ENCODE results near the gene FBXO4.
"Not testable (repeated sequence)": the region's sequence is repeated elsewhere in the genome, so short reads cannot be mapped to it uniquely, and the experiment has no call there.

The FBXO4 gene

DNA sequence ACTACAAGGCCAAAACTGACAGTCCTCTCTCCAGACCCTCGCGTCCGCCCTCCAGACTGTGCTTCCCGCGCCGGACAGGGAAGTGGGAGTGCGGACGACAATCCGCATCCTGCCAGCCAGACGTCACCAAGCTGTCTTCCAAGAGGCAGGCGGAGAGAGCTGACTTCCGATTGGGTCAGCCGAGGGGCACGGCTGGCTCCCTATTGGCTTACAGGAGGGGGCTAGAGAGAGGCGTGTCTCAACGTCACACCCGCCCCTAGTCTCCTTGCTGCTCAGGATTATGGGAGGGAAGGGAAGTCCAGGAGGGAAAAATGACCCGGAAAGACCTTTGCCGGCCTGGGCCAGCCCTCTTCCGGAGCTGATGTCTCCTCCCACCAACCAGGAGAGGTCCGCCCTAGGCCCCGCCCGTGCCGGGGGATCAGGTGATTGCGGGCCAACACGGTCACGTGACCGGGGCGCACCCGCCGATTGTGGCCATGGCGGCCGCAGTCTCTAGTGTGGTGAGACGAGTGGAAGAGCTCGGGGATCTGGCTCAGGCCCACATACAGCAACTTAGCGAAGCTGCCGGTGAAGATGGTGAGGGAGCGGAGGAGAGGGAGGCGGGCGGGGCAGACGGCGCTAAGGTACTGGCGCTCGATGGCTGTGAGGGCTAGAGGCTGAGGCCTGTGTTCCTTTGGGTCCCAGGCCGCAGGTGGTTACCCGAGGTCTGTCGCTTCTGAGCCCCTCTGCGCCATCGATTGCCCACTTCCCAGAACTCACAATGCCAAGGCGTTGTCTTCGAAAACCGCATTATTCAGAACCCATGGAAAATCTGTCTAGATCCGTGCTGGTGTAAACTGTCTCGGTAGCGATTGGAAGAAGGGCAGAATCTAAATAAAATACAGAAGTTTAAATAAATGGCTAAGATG, 20.9 kb upstream of the FBXO4 start, which contains the start of gene RIMOC1:
Gene RIMOC1, plus strand, starts transcription at position 453 of the 908 bp plus-strand sequence. Its CDS starts 24 bp downstream, at position 477.
- H3K36me3 Mint-ChIP-seq = peaks cover 4% of the 10 kb centered on the region
- peak within 1 kb of the TSS; percentile 99 for H3K27ac Mint-ChIP-seq
- H3K4me1 Mint-ChIP-seq = peaks cover 46% of the 10 kb centered on the region
- H3K27me3 Mint-ChIP-seq = no peaks in the 10 kb centered on the region
- peak within 1 kb of the TSS; percentile 95 for H3K4me3 Mint-ChIP-seq
- no peaks in the 10 kb centered on the region for H3K9me3 Mint-ChIP-seq

DNA sequence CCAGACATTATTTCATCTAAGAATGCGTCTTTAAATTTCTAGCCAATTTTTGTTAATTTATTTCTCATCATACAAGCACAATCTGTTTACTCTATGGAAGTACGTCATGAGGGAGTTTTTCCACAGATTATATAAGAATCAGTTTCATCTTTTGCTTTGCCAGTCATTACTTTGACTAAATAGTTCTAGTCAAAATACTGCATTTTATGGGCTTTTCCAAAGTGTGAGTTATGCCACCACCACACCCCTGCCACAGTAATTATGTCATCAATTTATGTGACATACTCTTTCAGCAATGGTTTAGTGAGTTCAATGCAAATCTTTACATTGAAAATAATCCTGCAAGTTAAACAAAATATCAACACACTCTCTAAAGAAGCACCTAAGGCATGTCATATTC, 18.9 kb upstream of the FBXO4 start:
- peaks cover 15% of the 10 kb centered on the region for H3K36me3 Mint-ChIP-seq
- H3K27me3 Mint-ChIP-seq = no peaks in the 10 kb centered on the region
- H3K9me3 Mint-ChIP-seq = no peaks in the 10 kb centered on the region
- no peak overlapping the region for H3K4me3 Mint-ChIP-seq
- H3K27ac Mint-ChIP-seq = no peak overlapping the region
- H3K4me1 Mint-ChIP-seq = peaks cover 56% of the 10 kb centered on the region

GRCh38 chr5:41908374-41909079, 16.6 kb upstream of the FBXO4 start:
- H3K36me3 Mint-ChIP-seq = peaks cover 18% of the 10 kb centered on the region
- peaks cover 52% of the 10 kb centered on the region for H3K4me1 Mint-ChIP-seq
- H3K27ac Mint-ChIP-seq = no peak overlapping the region
- no peak overlapping the region for H3K4me3 Mint-ChIP-seq
- no peaks in the 10 kb centered on the region for H3K9me3 Mint-ChIP-seq
- no peaks in the 10 kb centered on the region for H3K27me3 Mint-ChIP-seq

GRCh38 chr5:41918105-41918504, 7.0 kb upstream of the FBXO4 start:
- H3K36me3 Mint-ChIP-seq = peaks cover 21% of the 10 kb centered on the region
- no peak overlapping the region for H3K4me3 Mint-ChIP-seq
- H3K27ac Mint-ChIP-seq = peak overlapping the region; percentile 13
- H3K27me3 Mint-ChIP-seq = no peaks in the 10 kb centered on the region
- H3K9me3 Mint-ChIP-seq = no peaks in the 10 kb centered on the region
- peaks cover 25% of the 10 kb centered on the region for H3K4me1 Mint-ChIP-seq

- no peaks in the 10 kb centered on the region for H3K9me3 Mint-ChIP-seq
- peaks cover 14% of the 10 kb centered on the region for H3K36me3 Mint-ChIP-seq
- H3K4me1 Mint-ChIP-seq = peaks cover 37% of the 10 kb centered on the region
- H3K27me3 Mint-ChIP-seq = no peaks in the 10 kb centered on the region
- H3K4me3 Mint-ChIP-seq = no peak overlapping the region
- H3K27ac Mint-ChIP-seq = no peak overlapping the region
Measured at GRCh38 chr5:41921166-41921565, 3.9 kb upstream of the FBXO4 start.

DNA sequence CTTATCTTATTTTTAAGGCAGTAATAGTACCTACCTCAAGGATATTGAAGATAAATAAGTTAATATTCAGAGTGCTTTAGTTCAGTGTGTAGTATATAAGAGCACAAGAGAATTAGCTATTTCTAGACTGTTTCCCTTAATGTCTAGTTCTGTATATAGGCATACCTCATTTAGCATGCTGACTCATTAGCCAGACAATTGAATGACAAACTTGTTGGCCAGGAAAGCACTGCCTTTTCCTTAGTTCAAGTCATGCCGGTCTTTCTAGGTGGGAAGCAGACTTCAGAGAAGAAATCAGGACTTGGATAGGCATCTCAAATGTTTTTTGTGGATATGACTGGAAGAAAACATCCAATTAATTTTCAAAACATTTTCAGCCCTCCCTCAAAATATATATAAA, 3.2 kb upstream of the FBXO4 start:
- H3K9me3 Mint-ChIP-seq = no peaks in the 10 kb centered on the region
- no peak overlapping the region for H3K4me3 Mint-ChIP-seq
- H3K27ac Mint-ChIP-seq = no peak overlapping the region
- H3K27me3 Mint-ChIP-seq = no peaks in the 10 kb centered on the region
- H3K36me3 Mint-ChIP-seq = peaks cover 13% of the 10 kb centered on the region
- H3K4me1 Mint-ChIP-seq = peaks cover 42% of the 10 kb centered on the region

- Mint-ChIP-seq H3K9me3 (no peaks in the 10 kb centered on the region), H3K36me3 (peaks cover 6% of the 10 kb centered on the region), H3K27ac (peak overlapping the region; percentile 99), H3K4me3 (peak overlapping the region; percentile 85), H3K4me1 (peaks cover 38% of the 10 kb centered on the region), H3K27me3 (no peaks in the 10 kb centered on the region)
Measured at GRCh38 chr5:41924526-41924871, 582 bp upstream of the FBXO4 start.

GRCh38 chr5:41925555-41925951, 472 bp downstream of the FBXO4 start:
- Mint-ChIP-seq H3K9me3 (no peaks in the 10 kb centered on the region), H3K36me3 (peaks cover 7% of the 10 kb centered on the region), H3K27me3 (no peaks in the 10 kb centered on the region), H3K4me3 (peak overlapping the region; percentile 85), H3K4me1 (peaks cover 37% of the 10 kb centered on the region), H3K27ac (peak overlapping the region; percentile 99)

DNA sequence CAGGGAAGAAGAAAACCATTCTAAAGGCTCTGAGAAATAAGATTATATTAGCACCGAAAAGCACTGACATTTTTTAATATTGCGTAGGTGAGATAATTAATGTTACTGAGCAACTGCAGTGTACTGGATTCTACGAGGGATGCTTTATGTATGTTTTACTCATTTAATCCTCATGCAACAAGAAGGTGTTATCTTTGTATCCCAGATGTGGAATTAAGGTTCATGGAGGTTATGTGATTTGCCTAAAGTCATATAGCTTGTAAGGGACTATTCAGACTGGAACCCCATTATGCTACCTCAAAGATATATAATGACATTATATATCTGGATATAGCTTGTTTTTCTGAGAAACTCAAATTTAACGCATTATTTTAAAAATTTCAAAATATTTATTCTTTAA, 2.5 kb downstream of the FBXO4 start:
- Mint-ChIP-seq H3K4me3 (no peak overlapping the region), H3K36me3 (peaks cover 13% of the 10 kb centered on the region), H3K27me3 (no peaks in the 10 kb centered on the region), H3K9me3 (no peaks in the 10 kb centered on the region), H3K4me1 (peaks cover 26% of the 10 kb centered on the region), H3K27ac (no peak overlapping the region)

GRCh38 chr5:41929035-41929434, 4.0 kb downstream of the FBXO4 start:
- Mint-ChIP-seq H3K27me3 (no peaks in the 10 kb centered on the region), H3K4me3 (no peak overlapping the region), H3K9me3 (no peaks in the 10 kb centered on the region), H3K27ac (no peak overlapping the region), H3K4me1 (peaks cover 26% of the 10 kb centered on the region), H3K36me3 (peaks cover 13% of the 10 kb centered on the region)

DNA sequence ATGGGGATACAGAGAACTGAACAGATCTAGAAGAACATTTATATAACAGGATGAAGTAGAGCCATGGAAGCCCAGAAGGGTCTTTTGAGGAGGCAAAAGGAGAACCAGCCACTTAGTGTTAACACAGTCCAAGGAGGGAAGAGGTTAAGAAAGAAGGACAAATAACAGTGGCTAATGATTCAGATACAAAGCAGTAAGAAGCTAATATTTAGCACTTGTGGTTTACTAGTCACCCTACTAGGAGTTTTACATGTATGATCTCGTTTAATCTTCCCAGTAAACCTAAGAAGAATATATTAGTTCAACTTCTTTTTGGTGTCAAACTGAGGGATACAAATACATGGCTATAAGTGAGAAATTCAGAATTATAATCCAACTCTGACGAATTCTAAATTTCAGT, 7.7 kb downstream of the FBXO4 start:
- Mint-ChIP-seq H3K36me3 (peaks cover 17% of the 10 kb centered on the region), H3K27me3 (no peaks in the 10 kb centered on the region), H3K4me1 (no peaks in the 10 kb centered on the region), H3K27ac (no peak overlapping the region), H3K9me3 (no peaks in the 10 kb centered on the region), H3K4me3 (no peak overlapping the region)

DNA sequence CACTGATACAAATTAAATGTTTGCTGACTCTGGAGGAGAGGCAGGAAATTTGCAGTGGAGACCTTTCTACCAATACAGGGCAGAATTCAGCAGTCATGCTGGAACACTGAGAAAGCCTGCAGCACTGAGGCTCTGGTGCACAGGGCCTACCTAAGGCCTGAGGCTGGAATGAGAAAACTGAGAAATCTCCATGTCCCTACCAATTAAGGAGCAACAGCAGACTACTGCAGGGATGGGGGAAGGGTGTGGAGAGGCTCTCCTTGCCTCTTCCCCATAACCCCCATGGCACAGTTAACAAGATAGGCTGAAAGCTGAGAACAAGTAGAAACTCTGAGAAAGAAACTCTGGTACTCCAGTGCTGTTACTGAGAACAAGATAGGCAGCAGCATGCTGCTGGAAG, 10.5 kb downstream of the FBXO4 start:
- H3K4me3 Mint-ChIP-seq = no peak overlapping the region
- no peak overlapping the region for H3K27ac Mint-ChIP-seq
- no peaks in the 10 kb centered on the region for H3K9me3 Mint-ChIP-seq
- H3K4me1 Mint-ChIP-seq = no peaks in the 10 kb centered on the region
- H3K27me3 Mint-ChIP-seq = no peaks in the 10 kb centered on the region
- H3K36me3 Mint-ChIP-seq = peaks cover 22% of the 10 kb centered on the region

GRCh38 chr5:41940641-41941040, 15.6 kb downstream of the FBXO4 start:
- Mint-ChIP-seq H3K27me3 (no peaks in the 10 kb centered on the region), H3K4me3 (no peak overlapping the region), H3K36me3 (peaks cover 13% of the 10 kb centered on the region), H3K4me1 (no peaks in the 10 kb centered on the region), H3K27ac (no peak overlapping the region), H3K9me3 (no peaks in the 10 kb centered on the region)

GRCh38 chr5:41945332-41945955, 20.4 kb downstream of the FBXO4 start:
- H3K9me3 Mint-ChIP-seq = peaks cover 13% of the 10 kb centered on the region
- not testable (repeated sequence) for H3K4me1 Mint-ChIP-seq, H3K36me3 Mint-ChIP-seq, H3K27me3 Mint-ChIP-seq, H3K27ac Mint-ChIP-seq, H3K4me3 Mint-ChIP-seq

- Mint-ChIP-seq H3K9me3 (peaks cover 13% of the 10 kb centered on the region), H3K4me1 (no peaks in the 10 kb centered on the region), H3K4me3 (no peak overlapping the region), H3K36me3 (peaks cover 3% of the 10 kb centered on the region), H3K27ac (no peak overlapping the region), H3K27me3 (no peaks in the 10 kb centered on the region)
Measured at GRCh38 chr5:41951224-41951623, 26.1 kb downstream of the FBXO4 start.

GRCh38 chr5:41954286-41954685, 29.2 kb downstream of the FBXO4 start:
- H3K27ac Mint-ChIP-seq = no peak overlapping the region
- H3K4me1 Mint-ChIP-seq = no peaks in the 10 kb centered on the region
- no peaks in the 10 kb centered on the region for H3K27me3 Mint-ChIP-seq
- peaks cover 9% of the 10 kb centered on the region for H3K9me3 Mint-ChIP-seq
- peaks cover 2% of the 10 kb centered on the region for H3K36me3 Mint-ChIP-seq
- no peak overlapping the region for H3K4me3 Mint-ChIP-seq

Data from activated naive CD4-positive, alpha-beta T cell treated with anti-CD3 and anti-CD28 coated beads, Interleukin-2, amount 50 U/mL, for 24 hours (primary cell).